HG03135 (cell line): ENCODE measurements around the gene RNF44.

Source experiments
- ATAC-seq: cut with Tn5 transposase; IDR thresholded peaks from one replicate; pipeline ENCODE4 v1.9.1; 2021; ENCODE audit warnings: mild to moderate bottlenecking, moderate library complexity; ENCODE audit not compliant: unreplicated experiment

RNF44 gene

GRCh38 chr5:176481711-176482110, 55.5 kb downstream of the RNF44 start:
- ATAC-seq = peak; percentile 54
